ENCODE measurements around the gene COA6.
"Not testable (repeated sequence)": the region's sequence is repeated elsewhere in the genome, so short reads cannot be mapped to it uniquely, and the experiment has no call there.

Gene COA6

GRCh38 chr1:234345237-234345636 lies 28.0 kb upstream of the COA6 start:
- Histone ChIP-seq H3K27me3 (ENCODE audit: control insufficient read depth, insufficient read depth, low read length) (no peaks in the 10 kb centered on the region), H3K9ac (ENCODE audit: low read length) (no peak overlapping the region), H3K4me3 (ENCODE audit: low read length) (no peak overlapping the region), H3K36me3 (ENCODE audit: control insufficient read depth, low read depth, low read length) (no peaks in the 10 kb centered on the region), H3K4me1 (ENCODE audit: control insufficient read depth, low read depth, low read length) (no peaks in the 10 kb centered on the region), H3K27ac (ENCODE audit: low read length) (no peak overlapping the region), H3K9me3 (ENCODE audit: control insufficient read depth, low read depth, low read length) (peaks cover under 1% of the 10 kb centered on the region)

GRCh38 chr1:234348964-234349363 lies 24.3 kb upstream of the COA6 start:
- Histone ChIP-seq H3K4me3 (ENCODE audit: low read length) (no peak overlapping the region), H3K36me3 (ENCODE audit: control insufficient read depth, low read depth, low read length) (no peaks in the 10 kb centered on the region), H3K9me3 (ENCODE audit: control insufficient read depth, low read depth, low read length) (no peaks in the 10 kb centered on the region), H3K27me3 (ENCODE audit: control insufficient read depth, insufficient read depth, low read length) (no peaks in the 10 kb centered on the region), H3K4me1 (ENCODE audit: control insufficient read depth, low read depth, low read length) (no peaks in the 10 kb centered on the region), H3K9ac (ENCODE audit: low read length) (no peak overlapping the region), H3K27ac (ENCODE audit: low read length) (no peak overlapping the region)

DNA sequence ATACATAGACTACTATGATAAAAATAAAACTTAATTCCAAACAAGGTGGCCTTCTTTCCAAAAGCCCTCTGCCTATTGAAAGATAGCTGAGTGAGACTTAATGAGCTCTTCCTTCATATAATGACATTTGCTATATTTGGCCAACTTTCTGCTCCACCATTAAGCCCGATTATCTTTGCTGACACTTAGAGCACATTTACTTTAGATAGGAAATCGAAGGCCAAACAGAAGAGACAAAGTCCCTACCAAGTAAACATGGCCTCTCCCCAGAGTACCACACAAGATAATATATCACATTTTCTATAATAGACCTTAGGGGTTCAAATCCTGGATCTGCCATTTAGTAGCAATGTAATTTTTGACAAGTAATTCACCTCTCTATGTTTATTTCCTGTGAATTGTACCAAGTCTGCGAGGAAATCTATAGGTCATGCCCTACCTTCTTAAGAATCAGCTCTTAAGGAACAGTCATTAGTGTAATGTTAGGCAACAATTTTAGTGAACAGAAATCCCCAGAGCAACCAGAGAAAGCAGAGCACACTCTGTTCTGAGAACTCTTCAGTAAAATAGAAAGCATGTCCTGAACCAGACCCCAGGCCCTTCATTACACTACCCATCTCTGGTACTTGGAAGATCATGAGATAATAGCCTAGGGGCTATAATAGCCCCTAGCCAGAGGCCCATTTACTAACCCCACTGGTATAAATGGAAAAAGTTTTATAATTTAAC lies 17.3 kb upstream of the COA6 start:
- Histone ChIP-seq H3K27me3 (ENCODE audit: control insufficient read depth, insufficient read depth, low read length) (no peaks in the 10 kb centered on the region), H3K27ac (ENCODE audit: low read length) (no peak overlapping the region), H3K9me3 (ENCODE audit: control insufficient read depth, low read depth, low read length) (no peaks in the 10 kb centered on the region), H3K36me3 (ENCODE audit: control insufficient read depth, low read depth, low read length) (no peaks in the 10 kb centered on the region), H3K4me1 (ENCODE audit: control insufficient read depth, low read depth, low read length) (no peaks in the 10 kb centered on the region), H3K9ac (ENCODE audit: low read length) (no peak overlapping the region), H3K4me3 (ENCODE audit: low read length) (no peak overlapping the region)

GRCh38 chr1:234356615-234357269 lies 16.5 kb upstream of the COA6 start:
- H3K4me3 ChIP-seq (ENCODE audit: low read length); H3K4me1 ChIP-seq (ENCODE audit: control insufficient read depth, low read depth, low read length); H3K27ac ChIP-seq (ENCODE audit: low read length); H3K9ac ChIP-seq (ENCODE audit: low read length); H3K9me3 ChIP-seq (ENCODE audit: control insufficient read depth, low read depth, low read length); H3K27me3 ChIP-seq (ENCODE audit: control insufficient read depth, insufficient read depth, low read length); H3K36me3 ChIP-seq (ENCODE audit: control insufficient read depth, low read depth, low read length): not testable (repeated sequence)

DNA sequence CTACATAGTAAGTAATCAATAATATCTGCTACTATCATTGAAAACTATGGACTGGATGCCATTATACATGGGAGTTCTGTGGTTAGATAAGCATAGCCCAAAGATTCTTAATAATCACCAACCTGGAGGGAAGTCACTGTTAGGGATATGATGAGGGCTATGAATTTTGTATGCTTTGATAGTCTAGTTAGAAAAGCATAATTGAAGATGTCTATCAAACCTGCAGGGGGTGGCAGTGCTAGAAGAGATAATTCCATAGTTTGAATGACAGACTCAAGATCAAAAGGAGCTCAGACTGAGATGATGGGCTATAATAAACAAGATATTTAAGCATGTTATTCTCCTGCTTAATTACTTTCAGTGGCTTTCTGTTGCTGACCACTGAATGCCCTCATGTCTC lies 15.4 kb upstream of the COA6 start:
- no peak overlapping the region for H3K4me3 ChIP-seq (ENCODE audit: low read length)
- H3K4me1 ChIP-seq (ENCODE audit: control insufficient read depth, low read depth, low read length) = no peaks in the 10 kb centered on the region
- no peaks in the 10 kb centered on the region for H3K36me3 ChIP-seq (ENCODE audit: control insufficient read depth, low read depth, low read length)
- H3K27ac ChIP-seq (ENCODE audit: low read length) = no peak overlapping the region
- H3K27me3 ChIP-seq (ENCODE audit: control insufficient read depth, insufficient read depth, low read length) = no peaks in the 10 kb centered on the region
- H3K9ac ChIP-seq (ENCODE audit: low read length) = no peak overlapping the region
- no peaks in the 10 kb centered on the region for H3K9me3 ChIP-seq (ENCODE audit: control insufficient read depth, low read depth, low read length)

DNA sequence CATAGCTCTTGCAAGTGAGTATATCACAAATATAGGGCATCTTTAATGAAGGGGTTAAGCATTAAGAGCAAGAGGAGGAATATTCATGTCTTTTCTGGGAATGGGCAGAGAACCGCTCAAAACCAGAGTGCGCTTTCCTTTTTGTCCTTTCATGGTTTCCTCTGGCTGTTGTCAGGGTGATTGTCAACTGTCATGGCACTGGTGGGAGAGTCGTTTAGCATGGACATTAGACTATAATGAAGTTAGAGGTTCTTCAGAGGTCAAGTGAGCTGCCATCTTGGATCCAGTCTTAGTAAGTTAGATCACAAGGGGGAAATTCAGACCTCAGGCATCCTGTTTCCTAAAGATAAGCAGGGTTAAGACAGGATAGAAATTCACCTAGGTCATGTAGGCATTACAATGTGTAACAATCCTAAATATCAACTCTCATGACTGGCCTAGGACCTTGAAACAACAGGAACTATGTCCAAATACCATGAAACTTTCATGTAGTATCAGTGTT lies 12.1 kb upstream of the COA6 start:
- H3K9ac ChIP-seq (ENCODE audit: low read length) = no peak overlapping the region
- H3K4me1 ChIP-seq (ENCODE audit: control insufficient read depth, low read depth, low read length) = no peaks in the 10 kb centered on the region

GRCh38 chr1:234362558-234362957 lies 10.7 kb upstream of the COA6 start:
- H3K9me3 ChIP-seq (ENCODE audit: control insufficient read depth, low read depth, low read length) = no peaks in the 10 kb centered on the region
- no peak overlapping the region for H3K4me3 ChIP-seq (ENCODE audit: low read length)
- no peaks in the 10 kb centered on the region for H3K36me3 ChIP-seq (ENCODE audit: control insufficient read depth, low read depth, low read length)
- H3K27ac ChIP-seq (ENCODE audit: low read length) = no peak overlapping the region
- no peak overlapping the region for H3K9ac ChIP-seq (ENCODE audit: low read length)
- H3K27me3 ChIP-seq (ENCODE audit: control insufficient read depth, insufficient read depth, low read length) = no peaks in the 10 kb centered on the region
- no peaks in the 10 kb centered on the region for H3K4me1 ChIP-seq (ENCODE audit: control insufficient read depth, low read depth, low read length)

More for the DNA sequence above, 12.1 kb upstream of the COA6 start:
- Histone ChIP-seq H3K9me3 (ENCODE audit: control insufficient read depth, low read depth, low read length) (no peaks in the 10 kb centered on the region), H3K4me3 (ENCODE audit: low read length) (no peak overlapping the region), H3K27ac (ENCODE audit: low read length) (no peak overlapping the region), H3K27me3 (ENCODE audit: control insufficient read depth, insufficient read depth, low read length) (no peaks in the 10 kb centered on the region), H3K36me3 (ENCODE audit: control insufficient read depth, low read depth, low read length) (no peaks in the 10 kb centered on the region)

DNA sequence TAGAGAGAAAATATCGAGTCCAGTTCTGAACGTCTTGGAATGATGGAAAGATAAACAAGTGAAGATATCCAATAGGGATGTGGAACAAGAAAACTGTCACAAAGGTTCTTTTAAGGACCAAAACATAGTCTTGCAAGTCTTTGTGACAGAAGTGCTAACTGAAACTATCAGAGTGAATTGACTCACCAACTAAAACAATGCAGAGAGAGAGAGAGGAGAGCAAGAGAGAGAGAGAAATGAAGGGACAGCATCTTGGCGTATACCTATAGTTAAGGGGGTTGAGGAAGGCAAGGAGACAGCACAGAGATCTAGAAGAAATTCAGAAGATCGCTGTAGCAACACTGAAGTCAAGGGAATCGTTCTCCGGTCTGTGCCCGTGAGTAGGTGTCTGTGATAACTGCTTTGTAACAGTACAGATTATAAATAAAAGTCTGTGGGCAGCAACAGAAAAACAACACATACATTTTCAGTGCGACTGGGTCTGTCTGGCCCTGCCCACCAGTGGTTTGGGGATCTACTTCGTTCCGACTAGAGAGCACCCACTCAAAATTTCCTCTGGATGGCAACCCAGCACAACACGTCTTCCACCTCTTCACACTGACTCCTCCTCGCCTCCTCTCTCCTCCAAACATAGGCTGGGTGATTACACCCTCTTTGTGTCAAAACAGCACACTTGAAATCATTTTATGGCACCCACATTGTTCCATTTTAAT lies 4.8 kb upstream of the COA6 start:
- no peak overlapping the region for H3K4me3 ChIP-seq (ENCODE audit: low read length)
- no peaks in the 10 kb centered on the region for H3K36me3 ChIP-seq (ENCODE audit: control insufficient read depth, low read depth, low read length)
- H3K27ac ChIP-seq (ENCODE audit: low read length) = no peak overlapping the region
- no peaks in the 10 kb centered on the region for H3K9me3 ChIP-seq (ENCODE audit: control insufficient read depth, low read depth, low read length)
- H3K4me1 ChIP-seq (ENCODE audit: control insufficient read depth, low read depth, low read length) = peaks cover 4% of the 10 kb centered on the region
- peaks cover 6% of the 10 kb centered on the region for H3K27me3 ChIP-seq (ENCODE audit: control insufficient read depth, insufficient read depth, low read length)
- H3K9ac ChIP-seq (ENCODE audit: low read length) = no peak overlapping the region

GRCh38 chr1:234369033-234369430 lies 4.2 kb upstream of the COA6 start:
- H3K9me3 ChIP-seq (ENCODE audit: control insufficient read depth, low read depth, low read length) = no peaks in the 10 kb centered on the region
- H3K27me3 ChIP-seq (ENCODE audit: control insufficient read depth, insufficient read depth, low read length) = peaks cover 6% of the 10 kb centered on the region
- peaks cover 4% of the 10 kb centered on the region for H3K4me1 ChIP-seq (ENCODE audit: control insufficient read depth, low read depth, low read length)
- no peak overlapping the region for H3K27ac ChIP-seq (ENCODE audit: low read length)
- no peaks in the 10 kb centered on the region for H3K36me3 ChIP-seq (ENCODE audit: control insufficient read depth, low read depth, low read length)
- H3K9ac ChIP-seq (ENCODE audit: low read length) = no peak overlapping the region
- H3K4me3 ChIP-seq (ENCODE audit: low read length) = no peak overlapping the region

DNA sequence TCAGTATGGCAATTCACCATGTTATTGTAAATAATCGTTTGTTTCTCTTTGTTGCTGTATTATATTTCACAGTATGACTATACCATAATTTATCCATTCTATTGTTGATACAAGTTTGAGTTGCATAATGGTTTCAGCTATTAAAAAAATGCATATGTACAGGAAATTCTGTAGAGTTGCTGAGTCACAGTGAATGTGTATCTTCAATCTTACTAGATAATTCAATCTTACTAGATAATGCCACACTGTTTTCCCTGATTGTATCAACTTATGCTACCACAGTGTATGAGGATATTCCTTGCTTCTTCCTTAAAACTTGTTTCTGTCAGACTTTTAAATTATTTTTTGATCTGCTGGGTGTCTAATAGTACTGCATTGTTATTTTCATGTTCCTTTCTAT lies 3.5 kb upstream of the COA6 start:
- peaks cover 6% of the 10 kb centered on the region for H3K27me3 ChIP-seq (ENCODE audit: control insufficient read depth, insufficient read depth, low read length)
- H3K9me3 ChIP-seq (ENCODE audit: control insufficient read depth, low read depth, low read length) = no peaks in the 10 kb centered on the region
- no peak overlapping the region for H3K27ac ChIP-seq (ENCODE audit: low read length)
- no peak overlapping the region for H3K9ac ChIP-seq (ENCODE audit: low read length)
- H3K4me1 ChIP-seq (ENCODE audit: control insufficient read depth, low read depth, low read length) = peaks cover 4% of the 10 kb centered on the region
- no peak overlapping the region for H3K4me3 ChIP-seq (ENCODE audit: low read length)
- H3K36me3 ChIP-seq (ENCODE audit: control insufficient read depth, low read depth, low read length) = no peaks in the 10 kb centered on the region

- Histone ChIP-seq H3K4me3 (ENCODE audit: low read length) (no peak overlapping the region), H3K9me3 (ENCODE audit: control insufficient read depth, low read depth, low read length) (no peaks in the 10 kb centered on the region), H3K27me3 (ENCODE audit: control insufficient read depth, insufficient read depth, low read length) (peaks cover 6% of the 10 kb centered on the region), H3K9ac (ENCODE audit: low read length) (no peak overlapping the region), H3K27ac (ENCODE audit: low read length) (no peak overlapping the region), H3K4me1 (ENCODE audit: control insufficient read depth, low read depth, low read length) (peaks cover 4% of the 10 kb centered on the region), H3K36me3 (ENCODE audit: control insufficient read depth, low read depth, low read length) (peaks cover 12% of the 10 kb centered on the region)
Measured at GRCh38 chr1:234371414-234371813, 1.8 kb upstream of the COA6 start.
